ENCODE measurements around the gene TARDBP.

Gene TARDBP

DNA sequence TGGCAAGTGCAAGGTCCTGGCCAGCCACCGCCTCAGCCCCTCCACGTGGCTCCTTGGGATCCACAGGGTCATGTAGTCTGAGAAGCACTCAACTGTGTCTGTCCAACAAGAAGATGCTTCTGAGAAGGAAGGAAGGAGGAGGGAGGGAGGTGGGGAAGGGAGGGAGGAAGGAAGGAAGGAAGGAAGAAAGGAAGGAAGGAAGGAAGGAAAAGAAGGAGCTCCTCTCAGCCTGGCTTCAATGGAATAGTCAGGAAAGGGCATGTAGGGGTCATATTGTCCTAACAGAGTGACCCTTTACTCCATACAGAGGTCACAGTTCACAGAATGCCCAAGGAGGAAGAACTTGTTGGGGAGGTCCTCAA lies 42.5 kb upstream of the TARDBP start:
- Histone ChIP-seq H3K27ac (ENCODE audit: low read depth, low read length) (no peak overlapping the region), H3K56ac (ENCODE audit: low read length) (no peak overlapping the region), H3K27me3 (ENCODE audit: insufficient read depth, low read length, poor library complexity) (no peaks in the 10 kb centered on the region), H3K36me3 (ENCODE audit: control insufficient read depth, insufficient read depth, low read length) (no peaks in the 10 kb centered on the region), H4K8ac (ENCODE audit: low read depth, low read length) (no peak overlapping the region), H3K4ac (ENCODE audit: low read depth, low read length) (no peak overlapping the region), H3K4me2 (ENCODE audit: low read length) (no peak overlapping the region), H3K18ac (ENCODE audit: low read length) (no peak overlapping the region), H2BK5ac (ENCODE audit: low read length) (no peak overlapping the region), H2AK5ac (ENCODE audit: low read length) (no peak overlapping the region), H3K9ac (ENCODE audit: low read length) (no peak overlapping the region), H2BK120ac (ENCODE audit: low read depth, low read length) (no peak overlapping the region), H3K23ac (ENCODE audit: low read length) (no peak overlapping the region), H3K4me1 (ENCODE audit: control insufficient read depth, low read depth, low read length) (no peaks in the 10 kb centered on the region), H2BK15ac (replicated peaks; ENCODE audit: low read depth) (no peak overlapping the region), H3K79me2 (ENCODE audit: control insufficient read depth, insufficient read depth, low read length) (no peaks in the 10 kb centered on the region), H3K79me1 (ENCODE audit: low read length) (no peaks in the 10 kb centered on the region), H3K4me3 (ENCODE audit: low read length) (no peak overlapping the region), H4K5ac (ENCODE audit: low read length) (no peak overlapping the region)
- DNase-seq, result no peak
- no CpG with 5 or more reads among the region's 2 CpGs for WGBS (ENCODE audit: extremely low coverage, insufficient coverage, low lambda C conversion rate)

DNA sequence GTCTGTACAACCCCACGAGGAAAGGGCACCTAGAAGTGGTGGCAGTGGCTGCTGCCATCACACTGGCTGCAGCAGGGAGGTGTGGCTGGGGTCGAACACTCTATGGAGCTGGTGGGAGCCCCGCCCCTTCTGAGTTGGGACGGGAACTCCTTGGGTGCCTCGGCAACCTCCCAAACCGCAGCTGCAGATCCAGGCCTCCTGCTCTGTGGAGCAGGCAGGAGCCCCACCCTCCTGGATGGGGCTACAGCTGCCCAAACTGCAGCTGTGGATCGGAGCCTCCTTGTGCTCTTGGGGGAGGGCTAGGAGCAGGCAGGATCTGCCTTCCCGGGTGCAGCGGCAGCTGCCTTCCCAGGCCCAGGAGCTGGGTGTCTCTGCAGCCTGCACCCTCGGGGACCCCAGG lies 38.9 kb upstream of the TARDBP start:
- Histone ChIP-seq H3K27me3 (ENCODE audit: insufficient read depth, low read length, poor library complexity) (no peaks in the 10 kb centered on the region), H3K4ac (ENCODE audit: low read depth, low read length) (no peak overlapping the region), H3K27ac (ENCODE audit: low read depth, low read length) (no peak overlapping the region), H2BK15ac (replicated peaks; ENCODE audit: low read depth) (no peak overlapping the region), H3K4me1 (ENCODE audit: control insufficient read depth, low read depth, low read length) (no peaks in the 10 kb centered on the region), H3K79me1 (ENCODE audit: low read length) (no peaks in the 10 kb centered on the region), H3K4me2 (ENCODE audit: low read length) (no peak overlapping the region), H3K79me2 (ENCODE audit: control insufficient read depth, insufficient read depth, low read length) (no peaks in the 10 kb centered on the region), H3K23ac (ENCODE audit: low read length) (no peak overlapping the region), H3K56ac (ENCODE audit: low read length) (no peak overlapping the region), H2AK5ac (ENCODE audit: low read length) (no peak overlapping the region), H2BK5ac (ENCODE audit: low read length) (no peak overlapping the region), H2BK120ac (ENCODE audit: low read depth, low read length) (no peak overlapping the region), H3K18ac (ENCODE audit: low read length) (no peak overlapping the region), H3K4me3 (ENCODE audit: low read length) (no peak overlapping the region), H4K8ac (ENCODE audit: low read depth, low read length) (no peak overlapping the region), H3K9ac (ENCODE audit: low read length) (no peak overlapping the region), H4K5ac (ENCODE audit: low read length) (no peak overlapping the region), H3K36me3 (ENCODE audit: control insufficient read depth, insufficient read depth, low read length) (no peaks in the 10 kb centered on the region)
- no peak for DNase-seq
- WGBS (ENCODE audit: extremely low coverage, insufficient coverage, low lambda C conversion rate), result no CpG with 5 or more reads among the region's 10 CpGs

DNA sequence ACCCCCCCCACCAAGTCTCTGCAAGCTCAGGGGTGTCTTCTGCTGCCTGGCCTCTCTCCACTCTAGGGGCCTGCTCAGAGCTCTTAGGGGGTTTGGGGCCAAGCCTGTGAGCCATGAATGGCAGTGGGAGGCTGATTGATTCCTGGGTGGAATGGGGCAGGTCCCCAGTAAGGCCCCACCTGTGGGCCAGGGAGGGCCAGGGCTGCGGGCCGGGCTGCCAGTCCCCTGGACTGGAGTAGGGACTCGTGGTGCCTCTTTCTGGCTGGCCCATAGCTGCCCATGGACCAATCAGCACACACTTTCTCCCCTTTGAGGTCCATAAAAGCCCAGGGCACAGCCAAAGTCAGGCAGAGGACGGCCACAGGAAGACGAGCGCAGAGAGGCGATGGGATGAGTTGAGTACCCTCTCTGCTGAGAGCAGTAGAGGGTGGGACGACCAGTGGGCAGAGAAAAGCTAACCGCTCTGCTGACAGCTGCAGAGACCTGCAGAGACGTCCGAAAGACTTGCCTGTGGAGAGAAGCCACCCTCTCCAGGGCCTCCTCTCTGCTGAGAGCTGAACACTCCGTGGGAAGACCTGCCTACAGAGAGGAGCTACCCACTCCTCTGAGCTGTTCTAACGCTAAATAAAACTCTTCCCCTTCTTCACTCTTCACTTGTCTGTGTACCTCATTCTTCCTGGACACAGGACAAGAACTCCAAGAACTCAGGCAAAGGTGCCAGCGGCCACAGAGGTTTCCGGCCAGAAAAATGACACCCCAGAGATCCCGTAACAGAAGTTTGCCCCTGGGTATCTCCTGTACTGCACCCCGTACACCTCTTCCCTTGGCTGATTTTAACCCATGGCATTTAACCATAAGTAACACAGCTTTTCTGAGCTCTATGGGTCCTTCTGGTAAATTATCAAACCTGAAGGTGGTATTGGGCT lies 38.2 kb upstream of the TARDBP start:
- Histone ChIP-seq H3K4ac (ENCODE audit: low read depth, low read length) (no peak overlapping the region), H4K5ac (ENCODE audit: low read length) (no peak overlapping the region), H3K79me2 (ENCODE audit: control insufficient read depth, insufficient read depth, low read length) (no peaks in the 10 kb centered on the region), H3K27me3 (ENCODE audit: insufficient read depth, low read length, poor library complexity) (no peaks in the 10 kb centered on the region), H2BK15ac (replicated peaks; ENCODE audit: low read depth) (no peak overlapping the region), H3K4me1 (ENCODE audit: control insufficient read depth, low read depth, low read length) (no peaks in the 10 kb centered on the region), H3K23ac (ENCODE audit: low read length) (no peak overlapping the region), H3K4me2 (ENCODE audit: low read length) (no peak overlapping the region), H4K8ac (ENCODE audit: low read depth, low read length) (no peak overlapping the region), H3K4me3 (ENCODE audit: low read length) (no peak overlapping the region), H2AK5ac (ENCODE audit: low read length) (no peak overlapping the region), H2BK120ac (ENCODE audit: low read depth, low read length) (no peak overlapping the region), H3K56ac (ENCODE audit: low read length) (no peak overlapping the region), H3K18ac (ENCODE audit: low read length) (no peak overlapping the region), H3K9ac (ENCODE audit: low read length) (no peak overlapping the region), H3K36me3 (ENCODE audit: control insufficient read depth, insufficient read depth, low read length) (no peaks in the 10 kb centered on the region), H3K27ac (ENCODE audit: low read depth, low read length) (no peak overlapping the region), H2BK5ac (ENCODE audit: low read length) (no peak overlapping the region), H3K79me1 (ENCODE audit: low read length) (no peaks in the 10 kb centered on the region)
- WGBS (ENCODE audit: extremely low coverage, insufficient coverage, low lambda C conversion rate), result no CpG with 5 or more reads among the region's 17 CpGs
- no peak for DNase-seq

DNA sequence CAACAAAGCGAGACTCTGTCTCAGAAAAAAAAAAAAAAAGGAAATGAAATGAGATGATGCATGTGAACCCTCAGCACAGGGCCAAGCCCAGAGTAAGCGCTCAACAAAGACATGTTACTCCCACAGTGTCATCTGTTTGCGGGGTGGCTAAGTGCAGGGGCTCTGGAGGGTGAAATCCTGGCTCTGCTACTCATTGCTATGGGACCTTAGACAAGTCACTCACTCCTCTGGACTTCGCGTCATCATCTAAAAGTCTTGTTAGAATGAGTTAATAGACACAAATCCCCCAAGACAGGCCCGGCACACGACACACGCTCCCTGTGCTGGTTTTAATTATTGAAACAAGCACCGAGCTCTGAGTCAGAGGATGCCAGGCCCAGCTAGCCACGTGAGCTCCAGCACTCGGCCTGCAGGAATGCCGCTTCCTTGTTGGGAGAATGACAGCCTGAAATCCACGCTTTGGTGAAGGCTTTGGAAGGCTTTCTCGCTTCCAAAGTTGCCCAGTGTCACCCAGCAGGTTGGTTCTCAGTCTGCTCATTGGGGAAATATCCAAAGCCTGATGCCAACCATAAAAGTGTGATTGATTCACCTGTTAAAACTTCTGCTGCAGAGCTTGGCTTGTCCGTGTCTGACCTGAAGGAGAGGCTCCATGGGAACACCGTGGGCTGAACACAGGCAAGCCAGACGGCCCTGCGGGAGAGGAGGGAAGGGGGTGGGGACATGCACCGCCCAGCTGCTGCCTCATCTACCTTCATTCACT lies 36.7 kb upstream of the TARDBP start:
- DNase-seq, result peak; percentile 53
- H2BK15ac ChIP-seq (replicated peaks; ENCODE audit: low read depth), result no peak overlapping the region
- H3K18ac ChIP-seq (ENCODE audit: low read length), result no peak overlapping the region
- no CpG with 5 or more reads among the region's 19 CpGs for WGBS (ENCODE audit: extremely low coverage, insufficient coverage, low lambda C conversion rate)
- H3K4me2 ChIP-seq (ENCODE audit: low read length), result no peak overlapping the region
- no peak overlapping the region for H3K27ac ChIP-seq (ENCODE audit: low read depth, low read length)
- no peaks in the 10 kb centered on the region for H3K79me1 ChIP-seq (ENCODE audit: low read length)
- H2BK120ac ChIP-seq (ENCODE audit: low read depth, low read length), result no peak overlapping the region
- H3K56ac ChIP-seq (ENCODE audit: low read length), result no peak overlapping the region
- no peaks in the 10 kb centered on the region for H3K27me3 ChIP-seq (ENCODE audit: insufficient read depth, low read length, poor library complexity)
- no peak overlapping the region for H3K23ac ChIP-seq (ENCODE audit: low read length)
- H4K5ac ChIP-seq (ENCODE audit: low read length), result no peak overlapping the region
- no peak overlapping the region for H3K4me3 ChIP-seq (ENCODE audit: low read length)
- peaks cover 3% of the 10 kb centered on the region for H3K4me1 ChIP-seq (ENCODE audit: control insufficient read depth, low read depth, low read length)
- H3K4ac ChIP-seq (ENCODE audit: low read depth, low read length), result no peak overlapping the region
- no peaks in the 10 kb centered on the region for H3K36me3 ChIP-seq (ENCODE audit: control insufficient read depth, insufficient read depth, low read length)
- H4K8ac ChIP-seq (ENCODE audit: low read depth, low read length), result no peak overlapping the region
- H2AK5ac ChIP-seq (ENCODE audit: low read length), result no peak overlapping the region
- no peaks in the 10 kb centered on the region for H3K79me2 ChIP-seq (ENCODE audit: control insufficient read depth, insufficient read depth, low read length)
- no peak overlapping the region for H2BK5ac ChIP-seq (ENCODE audit: low read length)
- no peak overlapping the region for H3K9ac ChIP-seq (ENCODE audit: low read length)

DNA sequence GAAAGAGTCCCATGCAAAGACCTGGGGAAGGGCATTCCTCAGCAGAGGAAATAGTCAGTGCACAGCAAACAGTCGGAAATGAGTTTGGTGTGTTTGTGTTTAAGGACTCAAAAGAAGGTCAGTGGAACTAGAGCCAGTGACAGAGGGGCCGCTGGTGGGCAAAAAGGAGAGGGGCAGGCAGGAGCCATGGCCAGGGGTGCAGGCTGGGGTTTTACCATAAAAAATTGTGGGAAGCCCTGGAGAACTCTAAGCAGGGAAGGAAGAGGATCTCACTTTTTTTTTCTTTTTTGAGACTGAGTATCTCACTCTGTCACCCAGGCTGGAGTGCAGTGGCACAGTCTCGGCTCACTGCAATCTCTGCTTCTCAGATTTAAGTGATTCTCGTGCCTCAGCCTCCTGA lies 33.7 kb upstream of the TARDBP start:
- Histone ChIP-seq H3K4me2 (ENCODE audit: low read length) (no peak overlapping the region), H3K9ac (ENCODE audit: low read length) (no peak overlapping the region), H4K8ac (ENCODE audit: low read depth, low read length) (no peak overlapping the region), H2BK5ac (ENCODE audit: low read length) (no peak overlapping the region), H3K27ac (ENCODE audit: low read depth, low read length) (no peak overlapping the region), H3K4me1 (ENCODE audit: control insufficient read depth, low read depth, low read length) (peaks cover 3% of the 10 kb centered on the region), H4K5ac (ENCODE audit: low read length) (no peak overlapping the region), H2BK15ac (replicated peaks; ENCODE audit: low read depth) (no peak overlapping the region), H3K36me3 (ENCODE audit: control insufficient read depth, insufficient read depth, low read length) (no peaks in the 10 kb centered on the region), H3K79me1 (ENCODE audit: low read length) (no peaks in the 10 kb centered on the region), H3K27me3 (ENCODE audit: insufficient read depth, low read length, poor library complexity) (no peaks in the 10 kb centered on the region), H3K4ac (ENCODE audit: low read depth, low read length) (no peak overlapping the region), H2BK120ac (ENCODE audit: low read depth, low read length) (no peak overlapping the region), H3K56ac (ENCODE audit: low read length) (no peak overlapping the region), H3K23ac (ENCODE audit: low read length) (no peak overlapping the region), H3K4me3 (ENCODE audit: low read length) (no peak overlapping the region), H2AK5ac (ENCODE audit: low read length) (no peak overlapping the region), H3K79me2 (ENCODE audit: control insufficient read depth, insufficient read depth, low read length) (no peaks in the 10 kb centered on the region), H3K18ac (ENCODE audit: low read length) (no peak overlapping the region)
- no CpG with 5 or more reads among the region's 4 CpGs for WGBS (ENCODE audit: extremely low coverage, insufficient coverage, low lambda C conversion rate)
- no peak for DNase-seq

Data from mesendoderm (in vitro differentiated cells).